Measurements from ENCODE around the gene FRAS1.
A peak's percentile ranks its signal among the peaks of the same experiment; 100 is the strongest.
"Not testable (repeated sequence)": the region's sequence is repeated elsewhere in the genome, so short reads cannot be mapped to it uniquely, and the experiment has no call there.

Gene FRAS1

GRCh38 chr4:78460368-78460767, 403.2 kb downstream of the FRAS1 start:
- no peak for DNase-seq

GRCh38 chr4:78464265-78464664, 407.1 kb downstream of the FRAS1 start:
- no peak for DNase-seq

- not testable (repeated sequence) for DNase-seq
These were observed 410.1 kb downstream of the FRAS1 start for GRCh38 chr4:78467223-78467622.

- no peak for DNase-seq
These were observed 411.1 kb downstream of the FRAS1 start for GRCh38 chr4:78468272-78468671.

- DNase-seq: no peak
These were observed 419.1 kb downstream of the FRAS1 start for GRCh38 chr4:78476108-78476704.

GRCh38 chr4:78477276-78477675, 420.2 kb downstream of the FRAS1 start:
- peak; percentile 20 to 57 (median 34) for DNase-seq

GRCh38 chr4:78478523-78478922, 421.4 kb downstream of the FRAS1 start:
- DNase-seq: no peak

- no peak for DNase-seq
These were observed 423.2 kb downstream of the FRAS1 start for GRCh38 chr4:78480286-78480685.

- peak; percentile 56 to 69 (median 68) for DNase-seq
These were observed 424.1 kb downstream of the FRAS1 start for GRCh38 chr4:78481180-78481579.

- DNase-seq: no peak
These were observed 425.2 kb downstream of the FRAS1 start for GRCh38 chr4:78482281-78482680.

GRCh38 chr4:78483811-78484210, 426.7 kb downstream of the FRAS1 start:
- no peak for DNase-seq

GRCh38 chr4:78484574-78484973, 427.5 kb downstream of the FRAS1 start:
- DNase-seq: peak; percentile 40 to 66 (median 41)

GRCh38 chr4:78493731-78494130, 436.6 kb downstream of the FRAS1 start:
- no peak for DNase-seq

GRCh38 chr4:78496021-78496643, 439.0 kb downstream of the FRAS1 start:
- DNase-seq: no peak

GRCh38 chr4:78506260-78506659, 449.1 kb downstream of the FRAS1 start:
- not testable (repeated sequence) for DNase-seq

GRCh38 chr4:78509043-78509442, 451.9 kb downstream of the FRAS1 start:
- DNase-seq: no peak

GRCh38 chr4:78510108-78510507, 453.0 kb downstream of the FRAS1 start:
- no peak for DNase-seq

- DNase-seq: no peak
These were observed 453.6 kb downstream of the FRAS1 start for GRCh38 chr4:78510681-78511080.

GRCh38 chr4:78512357-78512920, 455.3 kb downstream of the FRAS1 start:
- DNase-seq: no peak

- no peak for DNase-seq
These were observed 456.4 kb downstream of the FRAS1 start for GRCh38 chr4:78513411-78513975.

GRCh38 chr4:78517050-78517652, 460.0 kb downstream of the FRAS1 start:
- peak; percentile 29 to 52 (median 52) for DNase-seq

GRCh38 chr4:78518561-78518960, 461.4 kb downstream of the FRAS1 start:
- DNase-seq: no peak

GRCh38 chr4:78519962-78520361, 462.8 kb downstream of the FRAS1 start:
- DNase-seq: no peak

GRCh38 chr4:78520808-78521226, 463.7 kb downstream of the FRAS1 start:
- no peak for DNase-seq

Measured in suppressor macrophage treated with lipopolysaccharide for 1 hour (primary cell).